Sigmoid colon (tissue), 4 donors: ENCODE data around the gene SYT13.

Source experiments
- CTCF ChIP-seq, 4 experiments: fragments of 450-650 bp in 3 of 4; fragments of 200-600 bp in 1 of 4; IDR thresholded peaks; one replicate each; pipeline ENCODE4 v1.5.1; 2016 to 2019; ENCODE audit warnings: antibody characterized with exemption in 4 of 4, mild to moderate bottlenecking in 3 of 4, moderate library complexity in 2 of 4
- EP300 ChIP-seq, 4 donors: sonication (generic); formaldehyde crosslinking; IDR thresholded peaks; one replicate each; pipeline ENCODE4 v1.6.1; 2017; ENCODE audit warnings: antibody characterized with exemption in 4 of 4
- POLR2A ChIP-seq, 2 donors: fragments of 450-650 bp; IDR thresholded peaks; one replicate each; pipeline ENCODE4 v1.6.1; 2016; ENCODE audit warnings: antibody characterized with exemption in 2 of 2, mild to moderate bottlenecking in 2 of 2, moderate library complexity in 2 of 2
- POLR2AphosphoS5 ChIP-seq, 4 donors: sonication (generic); formaldehyde crosslinking; IDR thresholded peaks; one replicate each; pipeline ENCODE4 v1.6.1; 2017; ENCODE audit warnings: antibody characterized with exemption in 4 of 4

GRCh38 chr11:45246241-45246640 is 39.9 kb downstream of the SYT13 start:
- TF ChIP-seq EP300 (IDR thresholded peaks at IDR 0.05) = no peak
- no peak for TF ChIP-seq CTCF (IDR thresholded peaks at IDR 0.05)
- TF ChIP-seq POLR2A (IDR thresholded peaks at IDR 0.05) = no peak
- no peak for TF ChIP-seq POLR2AphosphoS5 (IDR thresholded peaks at IDR 0.05)
